CD4-positive, alpha-beta T cell (primary cell): ENCODE data around the gene MRS2. TPM values are rescaled to one million over a fixed set of nuclear protein-coding genes. Genes with fewer than 3 reads are reported as not detected.

Source experiments
- ATAC-seq: fragments of 200-7000 bp; cut with Tn5 transposase; one replicate; pipeline ENCODE4 v1.10.0; 2022; ENCODE audit warnings: mild to moderate bottlenecking; ENCODE audit not compliant: poor library complexity
- CTCF ChIA-PET: fragments of 350-600 bp; sonication (Branson Sonifier 250); formaldehyde crosslinking; loops from one replicate; lab custom pipeline; 2021; ENCODE audit warnings: antibody characterized with exemption, inconsistent platforms; lab: Charles Lee
- POLR2A ChIA-PET: fragments of 350-600 bp; sonication (Branson Sonifier 250); formaldehyde crosslinking; loops from one replicate; lab custom pipeline; 2021; ENCODE audit warnings: antibody characterized with exemption, inconsistent platforms; lab: Charles Lee
- DNase-seq, 14 experiments: peaks; one replicate each; pipeline ENCODE4 v3.0.0-alpha.2; 2013 to 2020; ENCODE audit warnings: mixed read lengths in 2 of 14
- H3K27ac ChIP-seq, 2 donors: one replicate each; pipeline versions ENCODE4 v1.5.1 to v1.7.0; 2013; ENCODE audit warnings: low read length in 2 of 2, low read depth in 1 of 2, mild to moderate bottlenecking in 1 of 2
- H3K27me3 ChIP-seq, 2 experiments: 1 replicate in 1 of 2; 2 replicates in 1 of 2; pipeline versions ENCODE4 v1.6.1 to v1.7.0; 2013; ENCODE audit warnings: low read length in 2 of 2, control low read depth in 1 of 2, mild to moderate bottlenecking in 1 of 2, moderate library complexity in 1 of 2; ENCODE audit not compliant: insufficient read depth in 2 of 2, control insufficient read depth in 1 of 2
- H3K36me3 ChIP-seq: one replicate; pipeline ENCODE4 v1.6.1; 2013; ENCODE audit warnings: low read length, control low read depth; ENCODE audit not compliant: insufficient read depth
- H3K4me1 ChIP-seq: one replicate; pipeline ENCODE4 v1.6.1; 2013; ENCODE audit warnings: low read length, control low read depth; ENCODE audit not compliant: insufficient read depth
- H3K4me3 ChIP-seq: one replicate; pipeline ENCODE4 v1.5.1; 2013; ENCODE audit warnings: mild to moderate bottlenecking, low read length, moderate library complexity
- H3K9me3 ChIP-seq, 2 experiments: 1 replicate in 1 of 2; 2 replicates in 1 of 2; pipeline versions ENCODE4 v1.6.1 to v1.7.0; 2013; ENCODE audit warnings: low read length in 2 of 2, mild to moderate bottlenecking in 2 of 2, control low read depth in 1 of 2, moderate library complexity in 1 of 2; ENCODE audit not compliant: control insufficient read depth in 1 of 2, insufficient read depth in 1 of 2
- H3K27ac Mint-ChIP-seq: one replicate; pipeline ENCODE4 v1.8.0; 2020; ENCODE audit warnings: mixed read lengths
- H3K27me3 Mint-ChIP-seq: one replicate; pipeline ENCODE4 v1.8.0; 2021; ENCODE audit warnings: mixed read lengths
- H3K36me3 Mint-ChIP-seq: one replicate; pipeline ENCODE4 v1.8.0; 2021; ENCODE audit warnings: low read depth, mixed read lengths
- H3K4me1 Mint-ChIP-seq: one replicate; pipeline ENCODE4 v1.8.0; 2021; ENCODE audit warnings: low read depth, mixed read lengths
- H3K4me3 Mint-ChIP-seq: one replicate; pipeline ENCODE4 v1.8.0; 2020; ENCODE audit warnings: mild to moderate bottlenecking, mixed read lengths
- H3K9me3 Mint-ChIP-seq: one replicate; pipeline ENCODE4 v1.8.0; 2020; ENCODE audit warnings: mixed read lengths
- CTCF ChIP-seq: fragments of 200-600 bp; IDR thresholded peaks from one replicate; pipeline ENCODE4 v1.8.0; 2022; ENCODE audit warnings: antibody characterized with exemption, mild to moderate bottlenecking
- intact Hi-C, 2 experiments: fragments of 100-400 bp; cut with DNase I in 1 of 2; cut with micrococcal nuclease in 1 of 2; formaldehyde crosslinking; loops; one replicate each; pipeline versions ENCODE4 v1.15.1 to v1.9.0; 2023 to 2025; cut with DNase I, micrococcal nuclease
- total RNA-seq, 174 experiments: library from RNA in 2 of 174; stranded (reverse) in 2 of 174; gene quantifications; one replicate each; pipeline ENCODE4 v1.2.3 and lab custom pipeline; 2021 to 2026

MRS2 gene
- total RNA-seq, 2 experiments from 2014 or later = 3.7 to 4.6 TPM

GRCh38 chr6:24453921-24454320 lies 51.2 kb downstream of the MRS2 start:
- no peak overlapping the region for H3K27ac Mint-ChIP-seq
- H3K27me3 ChIP-seq = no peaks in the 10 kb centered on the region
- TF ChIP-seq CTCF = no peak
- POLR2A ChIA-PET = no interaction called here
- H3K4me3 ChIP-seq = no peak overlapping the region
- no peak for ATAC-seq
- H3K36me3 Mint-ChIP-seq = no peaks in the 10 kb centered on the region
- no peak overlapping the region for H3K4me3 Mint-ChIP-seq
- no peaks in the 10 kb centered on the region for H3K36me3 ChIP-seq
- intact Hi-C loops = no loop called here
- H3K4me1 Mint-ChIP-seq = no peaks in the 10 kb centered on the region
- CTCF ChIA-PET = interaction anchor here (1.3 kb wide), 1 partner anchor 9 kb away, joined by 3 read pairs; no protein-coding TSS in a partner anchor
- no peaks in the 10 kb centered on the region for H3K27me3 Mint-ChIP-seq
- H3K9me3 Mint-ChIP-seq = no peaks in the 10 kb centered on the region
- H3K9me3 ChIP-seq = no peaks in the 10 kb centered on the region
- no peak overlapping the region for H3K27ac ChIP-seq
- no peaks in the 10 kb centered on the region for H3K4me1 ChIP-seq
- DNase-seq = no peak

GRCh38 chr6:24454452-24454851 lies 51.7 kb downstream of the MRS2 start:
- no peaks in the 10 kb centered on the region for H3K4me1 ChIP-seq
- CTCF ChIA-PET = interaction anchor here (1.3 kb wide), 1 partner anchor 9 kb away, joined by 3 read pairs; no protein-coding TSS in a partner anchor

GRCh38 chr6:24455061-24455460 lies 52.3 kb downstream of the MRS2 start:
- no peaks in the 10 kb centered on the region for H3K9me3 Mint-ChIP-seq
- no peak overlapping the region for H3K27ac Mint-ChIP-seq
- H3K4me1 Mint-ChIP-seq = no peaks in the 10 kb centered on the region
- no peak for TF ChIP-seq CTCF
- no peaks in the 10 kb centered on the region for H3K36me3 Mint-ChIP-seq
- H3K27ac ChIP-seq = no peak overlapping the region
- ChIA-PET POLR2A (no interaction called here), CTCF (interaction anchor here (1.3 kb wide), 1 partner anchor 8 kb away, joined by 3 read pairs; no protein-coding TSS in a partner anchor)
- DNase-seq (no peak), ATAC-seq (no peak)
- no peak overlapping the region for H3K4me3 Mint-ChIP-seq
- H3K4me3 ChIP-seq = no peak overlapping the region
- intact Hi-C loops = no loop called here
- no peaks in the 10 kb centered on the region for H3K36me3 ChIP-seq
- H3K27me3 ChIP-seq = no peaks in the 10 kb centered on the region
- H3K27me3 Mint-ChIP-seq = no peaks in the 10 kb centered on the region
- H3K9me3 ChIP-seq = no peaks in the 10 kb centered on the region
- no peaks in the 10 kb centered on the region for H3K4me1 ChIP-seq

More at GRCh38 chr6:24454452-24454851, 51.7 kb downstream of the MRS2 start:
- Mint-ChIP-seq H3K36me3 (no peaks in the 10 kb centered on the region), H3K9me3 (no peaks in the 10 kb centered on the region), H3K27ac (no peak overlapping the region), H3K4me3 (no peak overlapping the region), H3K27me3 (no peaks in the 10 kb centered on the region), H3K4me1 (no peaks in the 10 kb centered on the region)
- POLR2A ChIA-PET = no interaction called here
- intact Hi-C loops = no loop called here
- no peak for ATAC-seq
- TF ChIP-seq CTCF = no peak
- Histone ChIP-seq H3K27ac (no peak overlapping the region), H3K27me3 (no peaks in the 10 kb centered on the region), H3K36me3 (no peaks in the 10 kb centered on the region), H3K4me3 (no peak overlapping the region), H3K9me3 (no peaks in the 10 kb centered on the region)
- DNase-seq = no peak
